GM13976 (cell line): Measurements from ENCODE around the gene ELOA.

Source experiments
- DNase-seq: peaks from one replicate; pipeline ENCODE4 v3.0.0; 2012; ENCODE audit warnings: low spot score
- CTCF ChIP-seq: IDR thresholded peaks from 2 replicates; pipeline ENCODE4 v1.5.1; 2012; ENCODE audit warnings: borderline replicate concordance, mild to moderate bottlenecking; ENCODE audit not compliant: insufficient read depth; ENCODE audit errors: extremely low read depth, missing control alignments, control extremely low read depth
- in situ Hi-C: fragments of 300-500 bp; cut with MboI; formaldehyde crosslinking; loops from one replicate; pipeline ENCODE4 v1.12.0; 2022; ENCODE audit warnings: low sequenced_read_pairs, mixed read lengths, inconsistent platforms; ENCODE audit not compliant: unreplicated experiment

Gene ELOA

GRCh38 chr1:23751815-23752200 is 8.5 kb downstream of the ELOA start:
- DNase-seq, result no peak
- in situ Hi-C loops, result no loop called here
- TF ChIP-seq CTCF, result no peak

- DNase-seq, result no peak
- no peak for TF ChIP-seq CTCF
- in situ Hi-C loops, result no loop called here
These were observed 9.6 kb downstream of the ELOA start for GRCh38 chr1:23752909-23753308.

GRCh38 chr1:23756676-23757075 is 13.4 kb downstream of the ELOA start:
- TF ChIP-seq CTCF, result no peak
- no peak for DNase-seq
- in situ Hi-C loops, result no loop called here

- TF ChIP-seq CTCF, result no peak
- DNase-seq, result no peak
- in situ Hi-C loops, result no loop called here
These were observed 14.5 kb downstream of the ELOA start for GRCh38 chr1:23757812-23758211.

- TF ChIP-seq CTCF, result no peak
- in situ Hi-C loops, result no loop called here
- DNase-seq, result no peak
These were observed 16.0 kb downstream of the ELOA start for GRCh38 chr1:23759277-23759676.

- no peak for TF ChIP-seq CTCF
- in situ Hi-C loops, result no loop called here
- DNase-seq, result no peak
These were observed 19.8 kb downstream of the ELOA start for GRCh38 chr1:23763041-23763577.

- no peak for TF ChIP-seq CTCF
- in situ Hi-C loops, result no loop called here
- DNase-seq, result no peak
These were observed 25.5 kb downstream of the ELOA start for GRCh38 chr1:23768733-23769132.
